ENCODE results near the gene FGF8. TPM values are rescaled to one million over a fixed set of nuclear protein-coding genes. Genes with fewer than 3 reads are reported as not detected.

Gene FGF8
- total and polyA plus RNA-seq, 2 of the 13 experiments (the other 11 are each of a cell fraction or from before 2014, with no cell fraction given): not detected

DNA sequence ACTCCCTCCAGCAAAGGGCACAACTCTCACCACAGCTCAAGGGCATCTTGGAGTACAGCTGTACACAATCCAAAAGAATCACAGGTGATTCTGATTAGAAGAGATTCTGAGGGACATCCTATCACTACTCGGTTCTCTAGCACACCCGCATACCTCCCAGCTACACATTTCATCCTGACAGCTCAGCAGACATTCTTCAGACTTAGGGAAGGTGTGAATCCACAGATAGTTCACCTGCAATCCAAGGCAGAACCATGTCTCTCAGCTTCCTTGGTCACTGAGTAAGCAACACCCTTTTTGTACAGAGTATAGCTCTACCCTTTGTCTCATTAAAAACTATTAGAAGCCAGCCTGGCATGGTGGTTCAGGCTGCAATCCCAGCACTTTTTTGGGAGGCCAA is 54.1 kb downstream of the FGF8 start (continued):
- no peak for TF ChIP-seq HOXA9 (CRISPR knock-in tag; IDR thresholded peaks at IDR 0.05; ENCODE audit: borderline replicate concordance)
- TF ChIP-seq POLR2G (IDR thresholded peaks at IDR 0.05; ENCODE audit: low read depth, low read length): no peak
- TF ChIP-seq EZH2 (conservative IDR thresholded peaks at IDR 0.05; ENCODE audit: low read depth, low read length): no peak
- TF ChIP-seq, protein P1, sequence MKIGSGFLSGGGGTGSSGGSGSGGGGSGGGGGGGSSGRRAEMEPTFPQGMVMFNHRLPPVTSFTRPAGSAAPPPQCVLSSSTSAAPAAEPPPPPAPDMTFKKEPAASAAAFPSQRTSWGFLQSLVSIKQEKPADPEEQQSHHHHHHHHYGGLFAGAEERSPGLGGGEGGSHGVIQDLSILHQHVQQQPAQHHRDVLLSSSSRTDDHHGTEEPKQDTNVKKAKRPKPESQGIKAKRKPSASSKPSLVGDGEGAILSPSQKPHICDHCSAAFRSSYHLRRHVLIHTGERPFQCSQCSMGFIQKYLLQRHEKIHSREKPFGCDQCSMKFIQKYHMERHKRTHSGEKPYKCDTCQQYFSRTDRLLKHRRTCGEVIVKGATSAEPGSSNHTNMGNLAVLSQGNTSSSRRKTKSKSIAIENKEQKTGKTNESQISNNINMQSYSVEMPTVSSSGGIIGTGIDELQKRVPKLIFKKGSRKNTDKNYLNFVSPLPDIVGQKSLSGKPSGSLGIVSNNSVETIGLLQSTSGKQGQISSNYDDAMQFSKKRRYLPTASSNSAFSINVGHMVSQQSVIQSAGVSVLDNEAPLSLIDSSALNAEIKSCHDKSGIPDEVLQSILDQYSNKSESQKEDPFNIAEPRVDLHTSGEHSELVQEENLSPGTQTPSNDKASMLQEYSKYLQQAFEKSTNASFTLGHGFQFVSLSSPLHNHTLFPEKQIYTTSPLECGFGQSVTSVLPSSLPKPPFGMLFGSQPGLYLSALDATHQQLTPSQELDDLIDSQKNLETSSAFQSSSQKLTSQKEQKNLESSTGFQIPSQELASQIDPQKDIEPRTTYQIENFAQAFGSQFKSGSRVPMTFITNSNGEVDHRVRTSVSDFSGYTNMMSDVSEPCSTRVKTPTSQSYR (CRISPR knock-in tag; IDR thresholded peaks at IDR 0.05; ENCODE audit: borderline replicate concordance): no peak
- TF ChIP-seq THAP11 (CRISPR knock-in tag; IDR thresholded peaks at IDR 0.05): no peak

DNA sequence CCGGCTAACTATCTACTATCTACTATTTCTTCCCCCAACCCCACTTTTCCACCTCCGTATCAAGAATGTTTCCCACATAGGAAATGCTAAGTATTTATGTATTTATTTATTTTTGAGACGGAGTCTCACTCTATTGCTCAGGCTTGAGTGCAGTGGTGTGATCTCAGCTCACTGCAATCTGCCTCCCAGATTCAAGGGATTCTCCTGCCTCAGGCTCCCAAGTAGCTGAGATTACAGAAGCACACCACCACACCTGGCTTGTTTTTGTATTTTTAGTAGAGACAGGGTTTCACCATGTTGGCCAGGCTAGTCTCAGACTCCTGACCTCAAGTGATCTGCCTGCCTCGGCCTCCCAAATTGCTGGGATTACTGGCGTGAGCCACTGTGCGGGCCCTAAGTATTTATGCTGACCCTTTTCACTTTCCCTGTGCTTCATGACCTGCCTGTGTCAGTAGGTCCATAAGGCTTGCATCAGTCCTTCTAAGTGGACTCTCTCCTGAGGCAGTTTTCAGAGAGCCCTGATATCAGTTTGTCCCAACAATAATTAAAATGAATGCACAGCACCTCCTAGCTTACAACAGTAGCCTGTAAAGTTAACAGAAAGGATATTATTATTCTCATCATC is 55.2 kb downstream of the FGF8 start:
- no peak overlapping the region for H3K9ac ChIP-seq (ENCODE audit: insufficient read depth, low read depth, low read length)
- ATAC-seq (no peak), DNase-seq (ENCODE audit: low spot score) (no peak), FAIRE-seq (no peak)
- H3K4me2 ChIP-seq (ENCODE audit: low read depth, low read length): no peak overlapping the region
- CTCF ChIA-PET (ENCODE audit: low intra/inter-chr PET ratio, low total read pairs): no interaction called here
- POLR2A ChIA-PET: no interaction called here
- peaks cover 14% of the 10 kb centered on the region for H3K4me1 ChIP-seq (ENCODE audit: insufficient read depth, low read length)
- in situ Hi-C loops (cut with HindIII; ENCODE audit: extremely low pct_ligation_motif_present, low pct_unique_long_range_greater_than_20kb) (no loop called here), intact Hi-C loops (cut with micrococcal nuclease; ENCODE audit: unreplicated experiment) (no loop called here)
- H3K79me2 ChIP-seq (ENCODE audit: insufficient read depth, low read length): no peaks in the 10 kb centered on the region
- no peaks in the 10 kb centered on the region for H4K20me1 ChIP-seq (ENCODE audit: insufficient read depth, low read length)
- no peak for TF ChIP-seq POLR2G (IDR thresholded peaks at IDR 0.05; ENCODE audit: low read depth, low read length)
- TF ChIP-seq ZNF557 (CRISPR knock-in tag; IDR thresholded peaks at IDR 0.05): no peak
- no peaks in the 10 kb centered on the region for H3K9me3 ChIP-seq (ENCODE audit: low read length)
- no TSS peak for BruUV-seq (replicated peaks)
- no peaks in the 10 kb centered on the region; a peak in 1 of 5 replicates for H3K27me3 ChIP-seq (ENCODE audit: control insufficient read depth in 1 of 2, insufficient read depth in 2 of 2, low read length in 2 of 2)
- no peak overlapping the region for H2AFZ ChIP-seq (ENCODE audit: low read length)
- no peaks in the 10 kb centered on the region for H3K36me3 ChIP-seq (replicated peaks in 1 of 2; ENCODE audit: control insufficient read depth in 1 of 2, insufficient read depth in 2 of 2, low read length in 2 of 2)
- no peak overlapping the region for H3K4me3 ChIP-seq (replicated peaks in 1 of 3; ENCODE audit: insufficient read depth in 1 of 3, low read depth in 2 of 3, low read length in 3 of 3)
- 83% methylated on average over 5 of the region's 6 CpGs for WGBS (ENCODE audit: low lambda C conversion rate)
- H3K27ac ChIP-seq (ENCODE audit: extremely low read length, insufficient read depth, low read length): no peak overlapping the region

Other genes with a start within 250 kb of the FGF8 start
- gene POLL, start 187.9 kb downstream of the FGF8 start, total RNA-seq (2016; rRNA removed; fragmentation: Illumina TruSeq; extraction: Trizol): 8.1 and 13.8 TPM in 2 replicates
- 19.1 and 25.0 TPM in 2 replicates for gene POLL, start 187.9 kb downstream of the FGF8 start, polyA plus RNA-seq (2011; rRNA removed)
- gene DPCD, start 187.8 kb downstream of the FGF8 start, total RNA-seq (2016; rRNA removed; fragmentation: Illumina TruSeq; extraction: Trizol): 25.2 and 32.8 TPM in 2 replicates
- gene DPCD, start 187.8 kb downstream of the FGF8 start, polyA plus RNA-seq (2011; rRNA removed): 22.7 and 27.0 TPM in 2 replicates
- 15.0 and 23.5 TPM in 2 replicates for gene FBXW4, start 80.9 kb downstream of the FGF8 start, total RNA-seq (2016; rRNA removed; fragmentation: Illumina TruSeq; extraction: Trizol)
- gene FBXW4, start 80.9 kb downstream of the FGF8 start, polyA plus RNA-seq (2011; rRNA removed): 33.6 and 33.7 TPM in 2 replicates
- gene NPM3, start 7.3 kb upstream of the FGF8 start, total RNA-seq (2016; rRNA removed; fragmentation: Illumina TruSeq; extraction: Trizol): 129 and 160 TPM in 2 replicates
- gene NPM3, start 7.3 kb upstream of the FGF8 start, polyA plus RNA-seq (2011; rRNA removed): 47.6 and 50.8 TPM in 2 replicates
- gene OGA, start 42.3 kb upstream of the FGF8 start, total RNA-seq (2016; rRNA removed; fragmentation: Illumina TruSeq; extraction: Trizol): 33.2 and 36.5 TPM in 2 replicates
- gene OGA, start 42.3 kb upstream of the FGF8 start, polyA plus RNA-seq (2011; rRNA removed): 35.5 and 39.8 TPM in 2 replicates
- 0.42 TPM in 1 of 2 replicates, not detected in the other for gene KCNIP2, start 67.7 kb upstream of the FGF8 start, total RNA-seq (2016; rRNA removed; fragmentation: Illumina TruSeq; extraction: Trizol)
- 0.70 and 0.88 TPM in 2 replicates for gene KCNIP2, start 67.7 kb upstream of the FGF8 start, polyA plus RNA-seq (2011; rRNA removed)